ENCODE data around the gene OR4C3. TPM values are rescaled to one million over a fixed set of nuclear protein-coding genes. Genes with fewer than 3 reads are reported as not detected.
"Not testable (repeated sequence)": the region's sequence is repeated elsewhere in the genome, so short reads cannot be mapped to it uniquely, and the experiment has no call there.

The OR4C3 gene
- total and polyA plus RNA-seq, 2 experiments from 2014 or later: not detected

GRCh38 chr11:48342505-48342904 lies 17.8 kb downstream of the OR4C3 start:
- H2AFZ ChIP-seq; H3K4me2 ChIP-seq; H3K4me1 Mint-ChIP-seq; H3K4me3 ChIP-seq; H4K20me1 ChIP-seq (replicated peaks; ENCODE audit: insufficient read depth); DNase-seq (ENCODE audit: low spot score); H3K79me2 ChIP-seq (replicated peaks; ENCODE audit: insufficient read depth); H3F3A ChIP-seq (replicated peaks; ENCODE audit: low read depth); H3K4me3 Mint-ChIP-seq; H3K36me3 ChIP-seq (ENCODE audit: insufficient read depth); ATAC-seq; H3K27me3 ChIP-seq (ENCODE audit: insufficient read depth); H3K27ac ChIP-seq (ENCODE audit: low read depth); H3K9me2 ChIP-seq (ENCODE audit: insufficient read depth); H3K27ac Mint-ChIP-seq; H3K4me1 ChIP-seq (ENCODE audit: insufficient read depth): not testable (repeated sequence)
- H3K36me3 Mint-ChIP-seq (ENCODE audit: low read depth): peaks cover 20% of the 10 kb centered on the region
- peaks cover 11% of the 10 kb centered on the region for H3K27me3 Mint-ChIP-seq (ENCODE audit: insufficient read depth, low read depth, poor library complexity)
- peaks cover 91% of the 10 kb centered on the region for H3K9me3 Mint-ChIP-seq

- H4K20me1 ChIP-seq (replicated peaks; ENCODE audit: insufficient read depth); ATAC-seq; H3K27ac Mint-ChIP-seq; H3K4me2 ChIP-seq; H3K9me2 ChIP-seq (ENCODE audit: insufficient read depth); H3K4me1 ChIP-seq (ENCODE audit: insufficient read depth); DNase-seq (ENCODE audit: low spot score); H3K79me2 ChIP-seq (replicated peaks; ENCODE audit: insufficient read depth); H3K27me3 ChIP-seq (ENCODE audit: insufficient read depth); H3K27me3 Mint-ChIP-seq (ENCODE audit: insufficient read depth, low read depth, poor library complexity); H3K27ac ChIP-seq (ENCODE audit: low read depth); H3F3A ChIP-seq (replicated peaks; ENCODE audit: low read depth); H3K36me3 ChIP-seq (ENCODE audit: insufficient read depth); H3K4me1 Mint-ChIP-seq; H2AFZ ChIP-seq; H3K4me3 ChIP-seq; H3K4me3 Mint-ChIP-seq: not testable (repeated sequence)
- H3K9me3 Mint-ChIP-seq: peaks cover 90% of the 10 kb centered on the region
- H3K36me3 Mint-ChIP-seq (ENCODE audit: low read depth): peaks cover 29% of the 10 kb centered on the region
Observed at GRCh38 chr11:48346286-48346685, 21.6 kb downstream of the OR4C3 start.

- H3F3A ChIP-seq (replicated peaks; ENCODE audit: low read depth): no peaks in the 10 kb centered on the region
Observed at GRCh38 chr11:48354013-48354412, 29.3 kb downstream of the OR4C3 start.

More at GRCh38 chr11:48354013-48354412, 29.3 kb downstream of the OR4C3 start:
- TF ChIP-seq REST (IDR thresholded peaks at IDR 0.05; ENCODE audit: unreplicated experiment): no peak
- TF ChIP-seq ETS1 (IDR thresholded peaks at IDR 0.05): no peak
- TF ChIP-seq EZH2phosphoT487 (IDR thresholded peaks at IDR 0.05; ENCODE audit: unreplicated experiment): no peak
- no peak for TF ChIP-seq NANOG (IDR thresholded peaks at IDR 0.05; ENCODE audit: borderline replicate concordance)
- TF ChIP-seq ZNF331 (CRISPR knock-in tag; IDR thresholded peaks at IDR 0.05; ENCODE audit: low read depth): no peak
- H3K79me2 ChIP-seq (replicated peaks; ENCODE audit: insufficient read depth): no peaks in the 10 kb centered on the region
- H3K4me3 ChIP-seq: no peak overlapping the region
- Mint-ChIP-seq H3K27me3 (ENCODE audit: insufficient read depth, low read depth, poor library complexity) (no peaks in the 10 kb centered on the region), H3K4me1 (no peaks in the 10 kb centered on the region), H3K9me3 (peaks cover 94% of the 10 kb centered on the region), H3K36me3 (ENCODE audit: low read depth) (peaks cover 18% of the 10 kb centered on the region), H3K4me3 (no peak overlapping the region), H3K27ac (no peak overlapping the region)
- H3K36me3 ChIP-seq (ENCODE audit: insufficient read depth): no peaks in the 10 kb centered on the region
- H4K20me1 ChIP-seq (replicated peaks; ENCODE audit: insufficient read depth): no peaks in the 10 kb centered on the region
- H3K4me2 ChIP-seq: no peak overlapping the region
- no peak overlapping the region for H3K27ac ChIP-seq (ENCODE audit: low read depth)
- DNase-seq (ENCODE audit: low spot score) (no peak), ATAC-seq (no peak)
- H3K4me1 ChIP-seq (ENCODE audit: insufficient read depth): no peaks in the 10 kb centered on the region
- H3K9me2 ChIP-seq (ENCODE audit: insufficient read depth): no peaks in the 10 kb centered on the region
- H2AFZ ChIP-seq: no peak overlapping the region
- no peaks in the 10 kb centered on the region for H3K27me3 ChIP-seq (ENCODE audit: insufficient read depth)
